ENCODE results near the gene SHC1.

Gene SHC1

GRCh38 chr1:154969246-154969645 lies 1.3 kb downstream of the SHC1 start:
- no peak for TF ChIP-seq CTCF (conservative IDR thresholded peaks at IDR 0.05; ENCODE audit: low read depth, low read length)
- H3K4me3 ChIP-seq (ENCODE audit: low read length), result peak overlapping the region; percentile 74
- no peak for DNase-seq (ENCODE audit: low read depth)

- TF ChIP-seq CTCF (conservative IDR thresholded peaks at IDR 0.05; ENCODE audit: low read depth, low read length), result no peak
- H3K4me3 ChIP-seq (ENCODE audit: low read length), result peak overlapping the region; percentile 74
- no peak for DNase-seq (ENCODE audit: low read depth)
Measured at GRCh38 chr1:154968731-154969130, 1.8 kb downstream of the SHC1 start.

- TF ChIP-seq CTCF (conservative IDR thresholded peaks at IDR 0.05; ENCODE audit: low read depth, low read length), result no peak
- no peak overlapping the region for H3K4me3 ChIP-seq (ENCODE audit: low read length)
- no peak for DNase-seq (ENCODE audit: low read depth)
Measured at GRCh38 chr1:154967331-154967950, 3.1 kb downstream of the SHC1 start.

DNA sequence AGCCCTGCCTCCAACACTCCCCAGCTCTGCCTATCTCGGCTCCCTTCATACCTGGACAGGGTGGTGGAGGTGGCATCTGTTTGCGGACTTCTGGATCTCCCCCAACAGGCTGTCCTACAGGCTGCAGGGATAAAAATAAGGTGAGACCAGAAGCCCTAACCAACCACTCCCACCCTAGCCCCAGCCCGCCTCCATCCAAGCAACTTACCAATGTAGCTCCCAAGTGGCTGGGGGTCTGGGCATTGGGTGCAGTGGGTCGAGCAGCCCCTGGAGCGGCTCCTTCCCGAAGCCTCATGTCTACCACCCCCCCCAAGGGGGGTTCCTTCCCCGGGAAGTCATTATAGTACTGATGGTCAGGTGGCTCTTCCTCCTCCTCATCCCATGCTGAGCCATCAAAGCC lies 4.4 kb downstream of the SHC1 start:
- DNase-seq (ENCODE audit: low read depth), result no peak
- TF ChIP-seq CTCF (conservative IDR thresholded peaks at IDR 0.05; ENCODE audit: low read depth, low read length), result no peak
- H3K4me3 ChIP-seq (ENCODE audit: low read length), result no peak overlapping the region

- no peak for DNase-seq (ENCODE audit: low read depth)
- TF ChIP-seq CTCF (conservative IDR thresholded peaks at IDR 0.05; ENCODE audit: low read depth, low read length), result no peak
- no peak overlapping the region for H3K4me3 ChIP-seq (ENCODE audit: low read length)
Measured at GRCh38 chr1:154964359-154964758, 6.2 kb downstream of the SHC1 start.

- TF ChIP-seq CTCF (conservative IDR thresholded peaks at IDR 0.05; ENCODE audit: low read depth, low read length), result no peak
- no peak for DNase-seq (ENCODE audit: low read depth)
- no peak overlapping the region for H3K4me3 ChIP-seq (ENCODE audit: low read length)
Measured at GRCh38 chr1:154963643-154964042, 6.9 kb downstream of the SHC1 start.

DNA sequence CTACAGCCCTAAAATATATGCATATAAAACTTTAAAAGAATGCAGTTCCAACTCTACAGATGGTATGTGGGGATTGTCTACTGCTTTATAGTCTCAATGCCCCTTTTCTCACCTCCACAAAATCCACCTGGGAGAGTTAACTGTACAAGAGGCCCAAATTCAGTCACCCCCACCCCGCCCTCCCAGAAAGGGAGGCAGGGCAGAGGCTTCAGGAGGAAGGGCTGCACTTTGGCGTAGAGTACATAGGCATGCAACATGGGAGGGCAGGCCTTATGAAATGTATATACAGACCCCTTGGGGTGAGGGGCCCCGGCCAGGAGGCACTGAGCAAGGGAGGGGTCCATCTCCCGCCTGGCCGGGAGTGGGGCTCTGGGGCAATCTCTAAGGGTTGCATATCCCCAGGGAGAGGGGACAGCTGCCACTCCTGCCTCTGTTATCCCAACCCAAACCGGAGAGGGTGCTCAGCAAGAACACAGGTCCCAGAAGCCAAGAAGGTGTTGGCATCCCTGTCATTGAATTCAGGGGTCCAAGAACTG lies 7.7 kb downstream of the SHC1 start:
- no peak for DNase-seq (ENCODE audit: low read depth)
- TF ChIP-seq CTCF (conservative IDR thresholded peaks at IDR 0.05; ENCODE audit: low read depth, low read length), result no peak
- H3K4me3 ChIP-seq (ENCODE audit: low read length), result peak overlapping the region; percentile 67
